ENCODE results near the gene MINK1.

Gene MINK1

DNA sequence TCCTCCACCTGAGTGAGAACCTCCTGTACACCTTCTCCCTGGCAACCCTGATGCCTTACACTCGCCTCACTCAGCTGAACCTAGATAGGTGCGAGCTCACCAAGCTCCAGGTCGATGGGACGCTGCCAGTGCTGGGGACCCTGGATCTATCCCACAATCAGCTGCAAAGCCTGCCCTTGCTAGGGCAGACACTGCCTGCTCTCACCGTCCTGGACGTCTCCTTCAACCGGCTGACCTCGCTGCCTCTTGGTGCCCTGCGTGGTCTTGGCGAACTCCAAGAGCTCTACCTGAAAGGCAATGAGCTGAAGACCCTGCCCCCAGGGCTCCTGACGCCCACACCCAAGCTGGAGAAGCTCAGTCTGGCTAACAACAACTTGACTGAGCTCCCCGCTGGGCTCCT, 99.6 kb downstream of the MINK1 start:
- no peak for DNase-seq (ENCODE audit: low read depth, low spot score)

DNA sequence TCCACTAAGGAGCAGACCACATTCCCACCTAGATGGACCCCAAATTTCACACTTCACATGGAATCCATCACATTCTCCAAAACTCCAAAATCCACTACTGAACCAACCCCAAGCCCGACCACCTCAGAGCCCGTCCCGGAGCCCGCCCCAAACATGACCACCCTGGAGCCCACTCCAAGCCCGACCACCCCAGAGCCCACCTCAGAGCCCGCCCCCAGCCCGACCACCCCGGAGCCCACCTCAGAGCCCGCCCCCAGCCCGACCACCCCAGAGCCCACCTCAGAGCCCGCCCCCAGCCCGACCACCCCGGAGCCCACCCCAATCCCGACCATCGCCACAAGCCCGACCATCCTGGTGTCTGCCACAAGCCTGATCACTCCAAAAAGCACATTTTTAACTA, 100.5 kb downstream of the MINK1 start:
- DNase-seq (ENCODE audit: low read depth, low spot score), result no peak

DNA sequence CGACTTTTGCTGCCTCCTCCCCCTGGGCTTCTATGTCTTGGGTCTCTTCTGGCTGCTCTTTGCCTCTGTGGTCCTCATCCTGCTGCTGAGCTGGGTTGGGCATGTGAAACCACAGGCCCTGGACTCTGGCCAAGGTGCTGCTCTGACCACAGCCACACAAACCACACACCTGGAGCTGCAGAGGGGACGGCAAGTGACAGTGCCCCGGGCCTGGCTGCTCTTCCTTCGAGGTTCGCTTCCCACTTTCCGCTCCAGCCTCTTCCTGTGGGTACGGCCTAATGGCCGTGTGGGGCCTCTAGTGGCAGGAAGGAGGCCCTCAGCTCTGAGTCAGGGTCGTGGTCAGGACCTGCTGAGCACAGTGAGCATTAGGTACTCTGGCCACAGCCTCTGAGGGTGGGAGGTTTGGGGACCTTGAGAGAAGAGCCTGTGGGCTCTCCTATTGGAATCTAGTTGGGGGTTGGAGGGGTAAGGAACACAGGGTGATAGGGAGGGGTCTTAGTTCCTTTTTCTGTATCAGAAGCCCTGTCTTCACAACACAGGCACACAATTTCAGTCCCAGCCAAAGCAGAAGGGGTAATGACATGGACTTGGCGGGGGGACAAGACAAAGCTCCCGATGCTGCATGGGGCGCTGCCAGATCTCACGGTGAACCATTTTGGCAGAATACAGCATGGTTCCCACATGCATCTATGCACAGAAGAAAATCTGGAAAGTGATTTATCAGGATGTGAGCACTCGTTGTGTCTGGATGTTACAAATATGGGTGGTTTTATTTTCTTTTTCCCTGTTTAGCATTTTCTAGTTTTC, 101.2 kb downstream of the MINK1 start:
- DNase-seq (ENCODE audit: low read depth, low spot score), result no peak

DNA sequence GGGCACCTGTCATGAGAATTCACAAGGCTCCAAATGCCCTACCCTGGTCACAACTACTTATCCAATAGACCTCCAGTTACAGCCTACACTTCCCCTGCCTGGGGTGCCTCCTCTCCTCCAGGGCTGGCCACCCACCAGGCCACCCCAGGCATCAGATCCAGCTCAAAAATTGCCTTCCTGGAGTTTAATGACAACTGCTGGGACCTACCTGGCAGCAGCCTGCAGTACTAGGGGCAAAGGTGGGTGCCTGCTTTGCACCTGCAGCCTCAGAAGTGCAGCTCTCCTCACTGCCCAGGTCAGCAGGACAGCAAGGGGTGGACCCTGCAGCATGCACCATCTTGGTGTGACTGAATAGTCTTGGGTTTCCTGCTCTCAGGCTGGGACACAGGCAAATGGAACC, 102.5 kb downstream of the MINK1 start:
- DNase-seq (ENCODE audit: low read depth, low spot score), result no peak

DNA sequence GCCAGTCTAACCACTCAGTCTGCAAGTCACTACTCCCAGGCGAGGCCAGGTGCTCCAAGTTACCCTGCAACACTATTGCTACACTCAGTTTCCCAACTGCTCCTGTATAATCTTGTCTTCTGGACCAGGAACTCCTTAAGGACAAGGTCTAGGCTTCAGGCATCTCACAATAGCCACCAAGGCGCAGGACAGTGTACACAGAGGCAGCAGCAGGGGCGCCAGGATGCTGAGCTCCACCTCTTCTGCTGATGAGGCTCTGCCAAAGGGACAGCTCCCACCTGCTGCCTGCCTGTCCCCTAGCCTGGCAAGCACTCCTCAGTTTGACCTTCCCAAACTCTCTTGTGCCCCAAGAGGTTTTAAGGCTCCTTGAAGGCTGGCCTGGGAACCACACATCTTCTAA, 103.3 kb downstream of the MINK1 start:
- no peak for DNase-seq (ENCODE audit: low read depth, low spot score)

DNA sequence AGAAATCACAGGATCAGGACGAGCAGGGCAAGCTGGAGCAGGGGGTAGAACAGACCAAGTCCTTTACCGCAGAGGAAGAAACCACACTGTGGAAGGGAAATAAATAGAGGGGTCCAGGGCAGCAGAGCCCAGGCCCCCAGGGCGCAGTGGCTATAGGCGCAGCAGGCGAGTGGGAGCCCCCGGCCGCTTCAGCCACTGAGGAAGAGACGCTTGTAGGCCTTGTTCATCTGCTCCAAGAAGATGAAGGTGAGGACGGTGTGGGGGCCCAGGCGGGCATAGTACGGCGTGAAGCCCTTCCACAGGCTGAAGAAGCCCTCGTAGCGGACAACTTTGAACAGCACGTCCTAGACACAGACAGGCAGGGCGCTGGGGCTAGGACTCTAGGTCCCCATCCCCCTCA, 104.4 kb downstream of the MINK1 start:
- no peak for DNase-seq (ENCODE audit: low read depth, low spot score)

DNA sequence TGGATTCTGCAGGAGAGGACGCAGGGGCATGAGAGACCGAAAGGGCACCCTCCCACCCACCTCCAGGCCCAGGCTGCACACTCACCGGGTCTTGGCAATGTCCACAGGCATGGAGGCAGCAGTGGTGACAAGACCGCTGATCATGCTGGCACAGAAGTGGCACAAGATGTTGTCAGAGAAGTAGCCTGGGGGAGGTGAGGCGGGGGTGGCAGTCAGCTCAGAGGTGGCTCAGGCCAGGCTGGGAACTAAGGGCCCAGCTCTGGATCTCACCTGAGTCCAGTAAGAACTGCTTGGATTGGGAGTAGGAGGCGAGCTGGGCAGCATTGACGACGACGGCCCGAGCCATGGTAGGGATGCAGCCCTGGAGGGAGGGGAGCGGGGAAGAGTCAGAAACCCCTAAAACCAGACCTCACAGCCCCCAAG, 104.9 kb downstream of the MINK1 start:
- DNase-seq (ENCODE audit: low read depth, low spot score), result no peak

DNA sequence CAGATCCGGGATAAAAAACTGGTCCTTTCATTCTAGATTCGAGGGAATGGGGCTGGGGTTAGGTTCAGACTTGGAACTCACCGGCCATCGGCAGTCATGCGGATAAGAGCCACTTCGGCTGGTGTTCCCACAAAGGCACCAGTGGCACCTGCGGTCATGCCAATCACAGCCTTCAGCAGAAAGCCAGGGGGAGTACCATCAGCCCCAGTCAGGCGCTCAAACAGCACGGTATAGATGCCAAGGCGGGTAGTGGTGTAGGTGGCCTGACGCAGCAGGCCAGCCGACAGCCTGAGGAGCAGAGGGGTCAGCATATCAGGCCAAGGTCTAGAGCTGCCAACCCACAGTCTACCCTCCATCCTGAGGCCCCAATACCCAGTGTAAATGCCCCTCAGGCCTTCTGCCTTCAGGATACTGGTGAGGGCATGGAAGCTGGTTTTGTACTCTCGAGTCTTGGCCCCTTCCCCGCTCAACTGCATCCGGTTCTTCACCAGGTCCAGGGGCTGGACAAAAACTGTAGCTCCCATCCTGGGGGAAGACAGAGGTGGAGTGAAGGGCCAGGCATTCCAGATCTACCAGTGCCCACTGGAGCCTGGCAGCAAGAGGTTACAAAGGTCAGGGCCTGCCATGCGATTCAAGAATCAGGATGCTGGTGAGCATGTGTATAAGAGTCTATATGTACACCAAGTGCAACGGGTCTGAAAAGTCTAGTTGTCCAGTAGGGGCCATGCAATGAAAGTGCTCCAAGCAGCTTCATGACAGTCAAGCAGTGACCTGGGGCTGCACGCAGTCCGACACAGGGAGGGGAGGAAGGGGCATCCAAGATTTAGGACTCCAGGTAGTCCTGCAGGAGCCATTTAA, 105.8 kb downstream of the MINK1 start:
- no peak for DNase-seq (ENCODE audit: low read depth, low spot score)

DNA sequence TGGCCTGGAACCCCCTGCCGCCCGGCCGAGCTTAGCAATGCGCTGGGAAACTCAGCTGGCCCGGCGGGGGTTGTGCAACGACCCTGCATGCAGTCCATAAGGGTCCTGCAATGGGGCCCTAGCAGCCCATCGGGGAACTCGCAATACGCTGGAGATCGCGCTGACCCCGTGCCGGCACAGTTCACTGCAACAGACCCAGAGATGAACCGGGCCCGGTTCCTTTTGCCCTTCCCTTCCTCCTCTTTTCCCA, 106.3 kb downstream of the MINK1 start:
- no peak for DNase-seq (ENCODE audit: low read depth, low spot score)

DNA sequence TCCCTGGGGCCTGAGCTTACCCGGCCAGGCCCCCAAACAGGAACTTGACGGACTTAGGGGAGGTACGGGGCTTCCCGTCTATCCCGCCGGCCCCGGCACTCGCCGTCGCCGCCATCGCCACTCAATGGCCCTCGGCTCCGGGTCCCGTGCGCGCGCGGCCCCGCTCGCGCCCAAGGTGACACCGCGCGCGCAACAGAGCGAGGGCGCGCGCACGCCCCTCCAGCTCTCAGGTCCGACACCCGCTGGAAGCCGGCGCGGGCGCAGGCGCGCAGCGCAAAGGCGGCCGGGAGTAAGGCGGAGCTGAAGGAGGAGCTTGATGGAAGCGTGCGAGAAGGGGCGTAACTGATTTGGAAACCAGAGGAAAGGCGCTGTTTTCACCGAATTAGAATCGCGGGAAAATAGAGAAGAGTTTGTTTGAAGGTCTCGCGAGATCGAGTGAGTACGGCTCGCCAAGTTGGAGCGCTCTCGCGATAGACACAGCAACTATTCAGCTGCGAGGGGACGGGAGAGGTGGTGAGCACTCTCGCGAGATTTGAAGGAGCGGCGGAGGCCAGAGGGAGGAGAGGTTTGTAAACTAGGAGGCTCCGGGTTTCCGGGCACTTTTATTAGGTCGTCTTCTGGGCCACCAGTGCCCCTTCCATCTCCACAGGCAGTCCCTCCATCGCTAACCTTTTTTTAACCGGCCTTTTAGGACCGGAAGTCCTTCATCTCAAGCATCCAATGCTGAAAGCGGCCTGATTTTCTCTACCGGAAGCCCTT, 106.8 kb downstream of the MINK1 start, which contains the start of the genes RNF167 and SLC25A11:
TSS of gene RNF167 (plus strand) at position 473 of the 759 bp plus-strand sequence. CDS start 642 bp downstream, outside the sequence.
TSS of gene SLC25A11 (minus strand) at position 251 of the 759 bp plus-strand sequence. CDS start at position 115, 136 bp downstream.
- DNase-seq (ENCODE audit: low read depth, low spot score), result peak; percentile 99

DNA sequence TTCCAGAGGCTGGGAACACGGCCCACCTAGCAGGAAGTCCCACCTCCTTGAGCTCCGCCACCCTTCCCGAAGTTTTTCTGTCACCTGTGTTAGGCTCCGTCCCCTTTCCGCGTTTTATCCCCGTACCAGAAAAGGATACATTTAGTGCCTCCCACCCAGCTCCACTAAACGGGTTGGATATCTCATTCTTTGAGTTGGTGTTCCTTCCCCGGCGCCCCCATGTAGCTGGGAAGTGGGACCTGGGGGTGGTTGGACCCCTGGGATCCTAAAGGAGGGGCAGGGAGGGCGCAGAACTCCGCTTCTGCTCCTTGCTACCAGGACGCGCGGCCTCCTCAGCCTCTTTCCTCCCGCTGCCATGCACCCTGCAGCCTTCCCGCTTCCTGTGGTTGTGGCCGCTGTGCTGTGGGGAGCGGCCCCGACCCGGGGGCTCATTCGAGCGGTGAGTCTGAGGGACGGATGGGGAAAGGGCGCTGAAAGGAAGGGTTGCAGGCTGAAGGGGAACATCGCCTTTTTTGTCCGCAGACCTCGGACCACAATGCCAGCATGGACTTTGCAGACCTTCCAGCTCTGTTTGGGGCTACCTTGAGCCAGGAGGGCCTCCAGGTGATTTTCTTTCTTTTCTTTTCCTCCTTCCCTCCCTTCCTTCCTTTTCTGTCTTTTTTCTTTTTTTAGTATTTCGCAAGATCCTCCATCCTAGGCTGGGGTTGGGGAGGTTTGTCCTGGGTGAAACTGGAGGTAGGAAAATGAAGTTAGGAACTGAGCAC, 107.6 kb downstream of the MINK1 start:
- DNase-seq (ENCODE audit: low read depth, low spot score), result no peak

DNA sequence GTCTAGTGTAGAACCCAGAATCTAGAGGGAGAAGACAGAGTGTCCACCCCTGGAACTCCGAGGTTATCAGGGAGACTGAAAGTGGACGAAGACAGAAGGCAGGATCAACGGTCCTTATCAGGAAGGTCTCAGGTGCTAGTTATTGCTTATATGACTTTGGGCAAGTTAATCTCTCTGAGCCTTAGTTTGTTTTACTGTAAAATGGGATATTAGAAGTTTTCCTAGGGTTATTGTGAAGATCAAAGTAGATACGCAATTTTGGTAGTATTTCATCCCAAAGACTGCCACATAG, 108.1 kb downstream of the MINK1 start:
- DNase-seq (ENCODE audit: low read depth, low spot score), result no peak

DNA sequence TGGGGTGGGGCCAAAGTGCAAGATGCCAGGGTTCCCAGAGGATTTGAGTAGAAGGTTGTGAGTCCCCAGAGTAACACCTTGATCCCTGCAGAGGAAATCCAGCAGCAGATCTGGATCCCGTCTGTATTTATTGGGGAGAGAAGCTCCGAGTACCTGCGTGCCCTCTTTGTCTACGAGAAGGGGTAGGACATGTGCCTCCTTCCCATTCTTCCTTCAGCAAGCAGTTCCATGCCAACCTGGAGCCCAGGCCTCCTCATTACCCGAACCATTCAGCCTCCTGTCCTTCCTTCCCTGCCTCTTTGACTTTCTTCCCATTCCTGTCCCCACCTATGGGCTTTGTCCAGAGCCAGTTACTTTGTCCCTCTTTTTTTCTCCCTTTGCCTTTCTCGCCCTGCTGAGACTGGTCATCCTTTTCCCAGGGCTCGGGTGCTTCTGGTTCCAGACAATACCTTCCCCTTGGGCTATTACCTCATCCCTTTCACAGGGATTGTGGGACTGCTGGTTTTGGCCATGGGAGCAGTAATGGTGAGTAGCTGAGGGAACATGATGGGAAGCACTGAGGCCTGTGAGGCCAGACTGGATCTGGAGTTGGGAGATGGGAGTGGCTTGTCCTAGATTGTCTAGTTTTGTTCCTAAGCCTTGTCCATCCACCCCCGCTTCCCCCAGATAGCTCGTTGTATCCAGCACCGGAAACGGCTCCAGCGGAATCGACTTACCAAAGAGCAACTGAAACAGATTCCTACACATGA, 109.8 kb downstream of the MINK1 start:
- DNase-seq (ENCODE audit: low read depth, low spot score), result no peak

DNA sequence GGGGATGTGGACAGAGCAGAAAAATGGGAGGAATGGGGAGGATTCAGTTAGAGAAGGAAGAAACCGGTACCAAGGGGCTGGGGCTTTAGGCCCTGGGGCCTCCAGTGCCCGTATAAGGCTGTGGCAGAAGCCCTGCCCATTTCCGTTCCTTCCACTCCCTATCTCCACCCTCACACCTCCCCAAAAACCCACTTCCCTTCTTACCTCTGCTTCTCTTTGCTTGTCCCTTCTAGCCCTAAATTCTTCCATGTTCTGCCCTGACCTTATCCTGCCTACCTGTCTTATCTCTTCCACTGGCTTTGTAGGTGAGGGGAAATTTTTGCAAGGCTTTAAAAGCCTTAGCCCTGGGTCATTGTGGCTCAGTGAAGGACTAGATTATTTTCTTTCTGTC, 111.0 kb downstream of the MINK1 start:
- no peak for DNase-seq (ENCODE audit: low read depth, low spot score)

DNA sequence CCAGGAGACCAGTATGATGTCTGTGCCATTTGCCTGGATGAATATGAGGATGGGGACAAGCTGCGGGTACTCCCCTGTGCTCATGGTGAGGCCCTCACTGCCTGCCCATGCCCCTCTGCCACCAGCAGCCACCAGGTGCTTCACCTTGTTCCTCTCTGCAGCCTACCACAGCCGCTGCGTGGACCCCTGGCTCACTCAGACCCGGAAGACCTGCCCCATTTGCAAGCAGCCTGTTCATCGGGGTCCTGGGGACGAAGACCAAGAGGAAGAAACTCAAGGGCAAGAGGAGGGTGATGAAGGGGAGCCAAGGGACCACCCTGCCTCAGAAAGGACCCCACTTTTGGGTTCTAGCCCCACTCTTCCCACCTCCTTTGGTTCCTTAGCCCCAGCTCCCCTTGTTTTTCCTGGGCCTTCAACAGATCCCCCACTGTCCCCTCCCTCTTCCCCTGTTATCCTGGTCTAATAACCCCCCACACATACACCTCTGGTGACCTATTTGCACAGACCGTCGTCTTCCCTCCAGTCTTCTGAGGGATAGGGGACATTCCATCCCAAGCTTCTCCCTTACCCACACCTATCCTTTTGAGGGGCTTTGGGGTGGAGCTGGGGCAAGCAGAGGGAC, 111.5 kb downstream of the MINK1 start:
- no peak for DNase-seq (ENCODE audit: low read depth, low spot score)

DNA sequence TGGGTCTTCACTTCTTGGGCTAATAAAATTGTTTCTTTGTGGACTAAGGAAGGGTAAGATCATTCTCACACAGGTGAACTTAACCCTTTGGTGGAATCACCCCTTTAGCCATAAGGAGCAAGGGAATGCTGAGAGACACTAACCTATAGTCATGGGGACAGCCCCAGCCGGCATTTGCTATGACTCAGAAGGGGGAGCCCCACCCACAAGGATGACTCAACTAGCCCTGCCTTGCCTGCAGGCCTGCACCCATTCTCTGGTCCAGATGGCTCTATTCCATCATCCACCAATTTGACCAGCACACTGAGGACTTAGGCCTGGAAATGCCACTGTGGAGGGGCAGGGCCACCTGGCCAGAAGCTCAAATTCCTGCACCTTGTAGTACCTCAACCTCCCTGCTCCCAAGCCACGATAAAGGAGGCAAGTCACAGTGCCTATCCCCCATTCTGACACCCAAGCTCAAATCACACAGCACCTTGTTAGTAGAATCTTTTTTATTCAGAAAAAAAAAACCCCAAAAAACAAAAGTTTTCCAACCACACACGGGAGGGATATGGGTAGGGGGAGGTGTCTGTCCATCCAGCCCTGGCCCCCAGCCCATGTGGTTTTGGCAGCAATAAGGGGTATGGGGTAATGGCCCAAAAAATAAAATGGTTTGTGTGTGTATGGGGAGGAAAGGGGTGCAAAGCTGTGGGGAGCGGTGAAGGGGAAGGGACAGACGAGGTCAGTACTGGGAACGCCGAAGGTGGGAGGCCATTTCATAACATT, 112.2 kb downstream of the MINK1 start:
- DNase-seq (ENCODE audit: low read depth, low spot score), result no peak

DNA sequence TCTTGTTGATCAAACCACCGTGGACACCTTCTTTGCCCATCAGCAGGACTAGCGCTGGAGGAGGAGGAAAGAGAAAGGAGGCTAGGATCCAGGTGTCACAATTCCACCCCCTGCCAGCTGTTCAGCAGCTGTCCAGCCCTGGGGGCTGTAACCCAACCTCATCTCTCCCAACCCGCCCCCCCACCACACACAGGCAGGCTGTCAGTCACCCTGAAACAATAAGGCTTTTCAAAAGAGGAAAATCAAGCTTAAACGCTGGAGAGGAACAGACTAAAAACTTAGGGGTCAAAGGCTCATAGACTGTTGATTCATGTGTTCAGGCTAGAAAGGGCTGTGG, 112.8 kb downstream of the MINK1 start:
- DNase-seq (ENCODE audit: low read depth, low spot score), result no peak

DNA sequence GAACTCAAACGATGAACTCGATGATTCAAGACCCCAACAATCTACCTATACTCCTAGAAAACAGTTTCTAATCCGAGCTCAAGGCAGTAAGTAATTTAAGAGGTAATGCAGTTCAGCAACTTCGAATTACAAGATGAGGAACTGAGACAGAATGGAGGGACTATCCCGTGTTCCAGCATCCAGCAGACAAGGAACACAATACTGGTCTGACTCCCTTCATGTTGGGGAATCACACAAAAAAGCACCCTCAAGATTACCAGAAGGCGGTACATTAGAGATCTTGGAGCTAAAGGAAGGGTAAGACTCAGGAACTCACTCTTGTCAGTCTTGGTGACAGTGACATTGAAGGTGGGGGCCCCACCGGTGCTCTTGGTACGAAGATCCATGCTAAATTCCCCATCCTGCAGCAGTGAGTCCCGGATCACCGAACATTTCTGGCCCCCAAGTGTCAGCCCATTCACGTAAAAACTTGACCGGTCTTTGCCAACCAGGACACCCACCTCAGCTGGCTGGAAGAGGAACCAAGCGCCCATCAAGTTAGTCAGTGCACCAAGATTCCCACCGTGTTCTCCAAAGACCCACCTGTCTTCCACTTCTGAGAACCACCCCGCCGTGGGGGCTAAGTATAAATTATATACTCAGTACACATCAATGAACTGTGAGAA, 113.3 kb downstream of the MINK1 start:
- no peak for DNase-seq (ENCODE audit: low read depth, low spot score)

DNA sequence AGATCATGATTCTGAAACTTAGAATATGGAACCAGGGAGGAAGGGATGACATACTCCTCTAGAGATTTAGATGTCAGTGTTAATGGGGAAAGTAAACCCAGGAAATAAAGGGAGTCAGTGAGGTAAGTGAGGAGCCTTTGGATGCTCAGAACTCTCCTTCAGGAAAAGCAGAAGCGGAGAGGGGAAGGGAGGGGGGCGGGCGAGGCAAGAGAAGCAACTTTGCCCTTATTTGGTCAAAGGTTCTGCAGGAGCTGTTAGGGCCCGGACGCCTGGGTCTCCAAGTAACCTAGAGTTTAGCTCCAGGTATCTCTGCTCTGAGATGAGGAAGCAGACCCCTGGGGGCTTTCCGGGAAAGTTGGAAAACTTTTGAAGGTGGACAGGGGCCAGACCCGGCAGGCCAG, 113.9 kb downstream of the MINK1 start:
- DNase-seq (ENCODE audit: low read depth, low spot score), result no peak
